Loucy (cell line): ENCODE results near the gene C1QTNF5.

Experiments used
- H2AFZ ChIP-seq: fragments of 200-600 bp; sonication (generic); 2 replicates; pipeline ENCODE4 v1.6.0; 2016; ENCODE audit warnings: antibody characterized with exemption, mild to moderate bottlenecking, low read length, moderate library complexity
- H3F3A ChIP-seq: fragments of 200-600 bp; 2 replicates; pipeline ENCODE4 v1.6.0; 2016; ENCODE audit warnings: antibody characterized with exemption, low read depth, mild to moderate bottlenecking
- H3K27me3 ChIP-seq: fragments of 200-600 bp; sonication (generic); 2 replicates; pipeline ENCODE4 v1.6.1; 2014; ENCODE audit warnings: low read length, mild to moderate bottlenecking; ENCODE audit not compliant: insufficient read depth, poor library complexity, severe bottlenecking
- H3K36me3 ChIP-seq: fragments of 200-600 bp; sonication (generic); 2 replicates; pipeline ENCODE4 v1.6.1; 2016; ENCODE audit warnings: low read length; ENCODE audit not compliant: insufficient read depth
- H3K4me1 ChIP-seq: fragments of 200-600 bp; sonication (generic); 2 replicates; pipeline ENCODE4 v1.5.1; 2014; ENCODE audit warnings: low read length, mild to moderate bottlenecking; ENCODE audit not compliant: insufficient read depth, poor library complexity, severe bottlenecking
- H3K4me2 ChIP-seq: fragments of 200-600 bp; sonication (generic); 2 replicates; pipeline ENCODE4 v1.6.0; 2014; ENCODE audit warnings: antibody characterized with exemption, low read length, low read depth, mild to moderate bottlenecking; ENCODE audit not compliant: poor library complexity, severe bottlenecking
- H3K4me3 ChIP-seq: fragments of 200-600 bp; sonication (generic); 2 replicates; pipeline ENCODE4 v1.5.1; 2014; ENCODE audit warnings: low read length, mild to moderate bottlenecking, mixed read lengths; ENCODE audit not compliant: poor library complexity, severe bottlenecking
- H3K79me2 ChIP-seq: fragments of 200-600 bp; sonication (generic); 2 replicates; pipeline ENCODE4 v1.6.1; 2014; ENCODE audit warnings: low read length; ENCODE audit not compliant: insufficient read depth
- H3K9ac ChIP-seq: fragments of 200-600 bp; sonication (generic); 2 replicates; pipeline ENCODE4 v1.6.0; 2014; ENCODE audit warnings: mild to moderate bottlenecking, low read depth, low read length, moderate library complexity; ENCODE audit not compliant: poor library complexity, severe bottlenecking
- H3K9me2 ChIP-seq: fragments of 200-600 bp; sonication (generic); replicated peaks from 2 replicates; pipeline ENCODE4 v1.6.1; 2016; ENCODE audit warnings: low read depth, low read length, mixed read lengths
- H3K9me3 ChIP-seq: fragments of 200-600 bp; sonication (generic); 2 replicates; pipeline ENCODE4 v1.6.1; 2014; ENCODE audit warnings: mild to moderate bottlenecking, antibody characterized with exemption, low read length, low read depth; ENCODE audit not compliant: insufficient read depth
- H4K20me1 ChIP-seq: fragments of 200-600 bp; sonication (generic); 2 replicates; pipeline ENCODE4 v1.6.0; 2014; ENCODE audit warnings: antibody characterized with exemption, low read length, mild to moderate bottlenecking; ENCODE audit not compliant: insufficient read depth, poor library complexity, severe bottlenecking
- EZH2phosphoT487 ChIP-seq: fragments of 200-600 bp; IDR thresholded peaks from 2 replicates; pipeline ENCODE4 v1.6.1; 2018; ENCODE audit warnings: antibody characterized with exemption, mild to moderate bottlenecking, moderate library complexity, borderline replicate concordance
- TF ChIP-seq, protein P1 (sequence below): fragments of 200-600 bp; sonication (generic); conservative IDR thresholded peaks from 2 replicates; pipeline ENCODE4 v1.5.1; 2014; ENCODE audit warnings: mild to moderate bottlenecking, antibody characterized with exemption, low read length

C1QTNF5 gene

GRCh38 chr11:119380827-119381180, 40.1 kb upstream of the C1QTNF5 start:
- Histone ChIP-seq H3K9me3 (no peaks in the 10 kb centered on the region), H3K9ac (peak overlapping the region; percentile 67), H3K79me2 (no peaks in the 10 kb centered on the region), H3K4me2 (peak overlapping the region; percentile 78), H3K4me3 (peak overlapping the region; percentile 78), H3K27me3 (no peaks in the 10 kb centered on the region), H3F3A (no peaks in the 10 kb centered on the region), H3K9me2 (no peaks in the 10 kb centered on the region), H2AFZ (peak overlapping the region; percentile 92), H3K4me1 (peaks cover 21% of the 10 kb centered on the region), H4K20me1 (no peaks in the 10 kb centered on the region), H3K36me3 (no peaks in the 10 kb centered on the region)
- TF ChIP-seq, protein P1, sequence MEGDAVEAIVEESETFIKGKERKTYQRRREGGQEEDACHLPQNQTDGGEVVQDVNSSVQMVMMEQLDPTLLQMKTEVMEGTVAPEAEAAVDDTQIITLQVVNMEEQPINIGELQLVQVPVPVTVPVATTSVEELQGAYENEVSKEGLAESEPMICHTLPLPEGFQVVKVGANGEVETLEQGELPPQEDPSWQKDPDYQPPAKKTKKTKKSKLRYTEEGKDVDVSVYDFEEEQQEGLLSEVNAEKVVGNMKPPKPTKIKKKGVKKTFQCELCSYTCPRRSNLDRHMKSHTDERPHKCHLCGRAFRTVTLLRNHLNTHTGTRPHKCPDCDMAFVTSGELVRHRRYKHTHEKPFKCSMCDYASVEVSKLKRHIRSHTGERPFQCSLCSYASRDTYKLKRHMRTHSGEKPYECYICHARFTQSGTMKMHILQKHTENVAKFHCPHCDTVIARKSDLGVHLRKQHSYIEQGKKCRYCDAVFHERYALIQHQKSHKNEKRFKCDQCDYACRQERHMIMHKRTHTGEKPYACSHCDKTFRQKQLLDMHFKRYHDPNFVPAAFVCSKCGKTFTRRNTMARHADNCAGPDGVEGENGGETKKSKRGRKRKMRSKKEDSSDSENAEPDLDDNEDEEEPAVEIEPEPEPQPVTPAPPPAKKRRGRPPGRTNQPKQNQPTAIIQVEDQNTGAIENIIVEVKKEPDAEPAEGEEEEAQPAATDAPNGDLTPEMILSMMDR: no peak
- no peak for TF ChIP-seq EZH2phosphoT487

- Histone ChIP-seq H3K4me2 (peak overlapping the region; percentile 78), H2AFZ (peak overlapping the region; percentile 92), H3K9me2 (no peaks in the 10 kb centered on the region), H3K36me3 (no peaks in the 10 kb centered on the region), H3K9me3 (no peaks in the 10 kb centered on the region), H3K4me3 (peak overlapping the region; percentile 78), H3K9ac (peak overlapping the region; percentile 67), H4K20me1 (no peaks in the 10 kb centered on the region), H3F3A (no peaks in the 10 kb centered on the region), H3K79me2 (no peaks in the 10 kb centered on the region), H3K4me1 (peaks cover 21% of the 10 kb centered on the region), H3K27me3 (no peaks in the 10 kb centered on the region)
- TF ChIP-seq, protein P1: no peak
- no peak for TF ChIP-seq EZH2phosphoT487
Observed at GRCh38 chr11:119380160-119380826, 39.6 kb upstream of the C1QTNF5 start.

DNA sequence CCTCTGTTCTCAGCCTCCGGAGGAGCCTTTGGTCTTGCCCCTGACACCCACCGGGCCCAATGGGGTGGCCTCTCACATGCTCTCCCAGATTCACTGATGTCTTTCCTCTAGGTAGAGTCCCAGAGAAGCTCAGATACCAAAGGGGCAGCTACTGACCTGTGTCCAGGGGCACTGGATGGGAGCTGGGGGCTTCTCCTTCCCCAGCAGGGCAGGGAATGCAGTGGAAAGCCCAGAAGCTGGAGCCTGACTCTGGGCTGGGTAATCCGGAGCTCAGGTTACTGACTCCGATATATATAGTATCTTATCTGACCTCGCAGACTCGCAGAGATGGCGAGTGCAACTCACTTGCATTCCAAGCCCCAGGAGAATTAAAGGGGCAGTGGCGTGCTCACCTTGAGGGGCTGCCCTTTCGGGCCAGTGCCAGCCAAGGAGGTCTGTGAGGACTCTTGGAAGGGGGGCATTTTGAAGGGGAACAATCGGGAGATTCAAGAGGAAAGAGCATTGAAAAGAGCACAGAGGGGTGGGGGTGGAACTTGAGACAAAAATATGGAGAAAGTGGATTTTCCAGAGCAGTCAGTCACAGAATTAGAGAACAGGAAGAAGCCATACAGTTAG, 38.3 kb upstream of the C1QTNF5 start:
- no peak overlapping the region for H3K4me3 ChIP-seq
- peak overlapping the region; percentile 5 for H3K9ac ChIP-seq

More for the DNA sequence above, 38.3 kb upstream of the C1QTNF5 start:
- no peaks in the 10 kb centered on the region for H3K36me3 ChIP-seq
- TF ChIP-seq, protein P1: no peak
- no peak for TF ChIP-seq EZH2phosphoT487
- no peaks in the 10 kb centered on the region for H3K27me3 ChIP-seq
- H3K9me2 ChIP-seq: no peaks in the 10 kb centered on the region
- no peaks in the 10 kb centered on the region for H3F3A ChIP-seq
- no peak overlapping the region for H2AFZ ChIP-seq
- no peaks in the 10 kb centered on the region for H3K9me3 ChIP-seq
- H3K4me2 ChIP-seq: peak overlapping the region; percentile 10
- H3K79me2 ChIP-seq: no peaks in the 10 kb centered on the region
- no peaks in the 10 kb centered on the region for H4K20me1 ChIP-seq
- H3K4me1 ChIP-seq: peaks cover 22% of the 10 kb centered on the region
